DMS79 (cell line): Measurements from ENCODE around the gene GTF2IRD1.
"Not testable (repeated sequence)": the region's sequence is repeated elsewhere in the genome, so short reads cannot be mapped to it uniquely, and the experiment has no call there.

Experiments used
- DNase-seq: peaks from one replicate; lab custom pipeline; 2025; lab: John Stamatoyannopoulos, UW

Gene GTF2IRD1

DNA sequence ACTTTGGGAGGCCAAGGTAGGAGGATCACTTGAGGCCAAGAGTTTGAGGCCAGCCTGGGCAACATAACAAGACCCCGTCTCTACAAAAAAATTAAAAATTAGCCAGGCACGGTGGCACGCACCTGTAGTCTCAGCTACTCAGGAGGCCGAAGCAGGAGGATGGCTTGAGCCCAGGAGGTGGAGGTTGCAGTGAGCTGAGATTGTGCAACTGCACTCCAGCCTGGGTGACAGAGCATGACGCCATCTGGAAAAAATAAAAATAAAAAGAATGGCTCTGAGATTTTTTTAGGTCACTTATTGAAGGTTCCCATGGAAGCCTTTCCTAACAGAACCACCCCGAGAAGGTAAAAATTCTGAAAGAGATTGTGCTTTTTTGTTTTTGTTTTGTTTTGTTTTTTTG is 109.9 kb downstream of the GTF2IRD1 start:
- DNase-seq: not testable (repeated sequence)

DNA sequence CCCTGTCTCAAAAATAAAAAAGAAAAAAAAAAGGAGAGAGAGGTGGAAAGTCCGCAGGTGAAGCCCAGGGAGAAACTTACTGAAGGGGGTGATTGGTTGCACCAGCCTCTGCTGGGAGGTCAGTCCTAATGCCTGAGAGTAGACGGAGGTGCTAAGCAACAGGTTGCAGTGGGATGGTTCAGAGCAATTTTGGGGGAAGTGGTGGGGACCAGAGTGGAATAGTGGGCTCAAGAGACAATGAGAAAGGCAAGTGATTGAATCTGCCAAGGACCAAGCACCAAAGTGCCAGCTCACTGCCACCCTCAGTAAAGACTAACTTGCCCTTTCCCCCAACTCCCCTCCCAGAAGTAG is 113.6 kb downstream of the GTF2IRD1 start:
- no peak for DNase-seq

DNA sequence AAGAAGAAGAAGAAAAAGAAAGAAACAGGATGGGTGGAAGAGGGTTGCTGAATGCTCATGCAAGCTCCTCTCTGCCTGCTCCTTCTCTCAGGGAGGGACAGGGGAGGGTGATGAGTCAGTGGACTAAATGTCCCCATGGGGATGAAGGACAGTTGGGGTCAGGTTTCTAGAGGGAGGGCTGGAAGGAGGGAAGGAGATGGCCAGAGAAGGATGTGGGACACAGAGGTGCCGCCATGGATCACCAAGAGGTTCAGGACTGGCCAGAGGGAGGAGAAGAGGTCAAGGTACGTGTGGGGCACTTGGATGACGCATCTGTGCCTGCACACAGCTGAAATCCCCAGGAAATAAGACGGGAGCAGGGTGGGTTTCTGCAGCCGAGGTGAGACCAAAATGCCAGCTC is 115.0 kb downstream of the GTF2IRD1 start:
- DNase-seq: no peak

DNA sequence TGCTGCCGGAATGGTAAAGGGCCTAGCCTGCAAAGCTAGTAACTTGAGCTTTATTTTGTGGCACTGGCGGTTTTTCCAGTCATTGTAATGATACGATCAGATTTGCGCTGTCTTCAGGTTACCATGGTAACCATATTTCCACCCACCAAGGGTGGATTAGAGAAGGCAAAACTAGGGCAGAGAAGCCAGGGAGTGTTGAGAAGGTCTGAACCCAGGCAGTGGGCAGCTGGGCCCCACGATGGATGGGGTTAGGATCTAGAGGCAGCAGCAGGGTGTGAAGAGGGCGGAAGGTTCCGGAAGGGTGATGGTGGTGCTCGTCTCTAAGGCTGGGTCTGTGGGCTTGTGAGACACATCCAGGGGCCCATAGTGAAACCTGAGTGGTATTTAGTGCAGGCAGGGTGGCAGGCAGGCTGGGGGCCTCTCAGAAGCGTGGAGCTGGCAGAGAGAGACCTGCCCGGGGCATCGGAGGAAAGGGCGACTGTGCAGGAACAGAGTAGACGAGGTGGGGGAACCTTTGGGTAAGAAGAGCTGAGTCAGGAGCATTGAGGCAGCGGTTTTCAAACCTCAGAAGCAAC is 115.9 kb downstream of the GTF2IRD1 start:
- DNase-seq: no peak

DNA sequence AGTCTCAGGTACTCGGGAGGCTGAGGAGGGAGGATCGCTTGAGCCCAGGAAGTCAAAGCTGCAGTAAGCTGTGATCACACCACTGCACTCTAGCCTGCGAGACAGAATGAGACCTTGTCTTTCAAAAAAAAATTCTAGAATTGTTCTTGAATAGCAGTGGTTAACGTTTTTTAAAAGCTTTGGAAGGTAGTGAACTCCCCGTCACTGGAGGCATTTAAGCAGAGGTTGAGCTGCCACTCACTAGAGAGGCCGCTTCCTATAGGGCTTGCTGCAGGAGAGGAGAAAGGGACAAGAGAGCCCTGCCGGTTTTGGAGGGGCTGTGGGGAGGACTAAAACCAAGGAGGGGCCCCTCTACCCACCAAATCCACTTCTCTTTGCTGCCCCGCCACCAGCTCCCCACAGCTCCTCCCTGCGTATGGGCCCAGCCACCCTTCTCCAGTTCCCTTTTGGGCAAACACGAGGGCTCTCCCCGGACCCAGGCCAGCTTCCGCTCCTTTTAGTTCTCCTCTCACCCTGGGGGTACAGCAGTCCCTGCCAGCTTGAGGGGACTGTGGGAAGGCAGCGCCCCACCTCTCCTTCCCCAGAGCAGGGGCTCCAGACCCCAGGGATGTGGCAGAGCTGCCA is 116.9 kb downstream of the GTF2IRD1 start:
- no peak for DNase-seq

DNA sequence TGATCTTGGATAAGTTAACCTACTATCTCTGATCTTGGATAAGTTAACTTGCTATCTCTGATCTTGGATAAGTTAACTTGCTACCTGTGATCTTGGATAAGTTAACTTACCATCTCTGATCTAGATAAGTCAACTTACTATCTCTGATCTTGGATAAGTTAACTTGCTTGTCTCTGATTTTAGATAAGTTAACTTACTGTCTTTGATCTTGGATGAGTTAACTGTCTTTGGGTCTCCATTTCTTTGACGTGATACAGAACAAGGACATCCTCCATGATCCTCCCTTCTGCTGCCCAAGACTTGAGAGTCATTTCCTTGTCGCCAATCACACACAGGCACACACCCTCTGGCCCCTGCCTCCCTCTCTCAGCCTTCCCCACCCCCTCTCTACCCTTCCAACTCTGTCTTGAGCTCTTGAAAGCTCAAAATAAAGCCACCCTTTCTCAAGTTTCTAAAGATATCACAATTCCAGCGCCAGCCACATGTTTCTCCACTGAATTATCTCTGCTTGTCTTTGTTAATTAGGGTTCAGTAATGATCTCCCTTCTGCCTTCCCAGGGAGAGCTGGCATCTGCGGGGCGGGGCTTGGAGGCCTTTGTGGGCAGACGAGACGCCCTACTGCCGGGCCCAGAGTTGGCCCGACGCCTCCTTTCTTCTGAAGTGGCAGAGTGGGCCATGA is 118.7 kb downstream of the GTF2IRD1 start:
- no peak for DNase-seq

DNA sequence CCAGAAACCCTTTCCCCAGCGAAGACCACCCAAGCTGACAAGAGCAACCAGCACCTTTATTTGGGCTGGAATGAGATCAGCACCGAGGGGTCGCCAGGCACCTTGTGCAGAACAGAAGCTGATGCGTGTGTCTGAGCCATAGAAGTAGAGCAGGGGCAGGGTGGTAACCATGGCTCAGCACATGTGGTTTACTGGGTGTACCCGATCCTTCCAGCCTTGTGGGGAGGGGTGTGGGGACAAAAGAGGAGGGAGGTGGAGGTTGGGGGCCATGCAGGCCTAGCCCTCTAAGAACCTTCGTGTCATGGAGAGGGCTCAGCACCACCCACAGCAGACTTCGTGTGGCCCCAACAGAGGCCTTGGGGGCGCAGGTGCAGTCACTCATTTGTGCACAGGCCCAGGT is 119.8 kb downstream of the GTF2IRD1 start:
- DNase-seq: no peak

DNA sequence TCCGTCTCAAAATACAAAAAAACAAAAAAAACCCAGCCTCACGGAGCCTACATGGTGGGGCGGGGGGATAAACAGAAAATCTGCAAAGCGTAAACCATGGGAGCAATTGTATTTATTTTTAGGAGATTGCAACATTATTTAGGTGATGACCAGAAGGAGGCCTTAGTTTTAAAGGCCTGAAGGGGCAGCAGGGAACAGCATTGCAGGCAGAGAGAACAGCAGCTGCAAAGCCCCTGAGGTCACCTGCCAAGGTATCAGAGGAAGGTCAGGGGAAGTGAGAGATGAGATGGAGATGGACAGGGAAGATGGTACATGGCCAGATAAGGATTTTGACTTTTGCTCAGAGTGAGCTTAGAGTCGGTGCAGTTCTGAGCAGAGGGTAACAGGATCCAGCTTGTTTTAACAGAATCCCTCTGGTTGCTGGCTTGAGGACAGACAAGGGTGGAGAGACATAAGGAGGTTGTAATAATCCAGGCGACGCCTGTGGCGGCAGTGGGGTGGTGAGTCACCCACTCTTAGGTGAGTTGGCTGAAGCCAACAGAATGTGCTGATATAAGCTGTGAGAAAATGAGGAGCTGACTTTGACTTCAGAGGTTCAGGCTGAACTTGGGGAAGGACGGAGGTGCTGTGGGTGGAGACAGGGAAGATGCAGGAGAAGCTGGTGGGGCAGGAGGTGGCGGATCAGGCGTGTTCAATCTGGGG is 121.5 kb downstream of the GTF2IRD1 start:
- no peak for DNase-seq

DNA sequence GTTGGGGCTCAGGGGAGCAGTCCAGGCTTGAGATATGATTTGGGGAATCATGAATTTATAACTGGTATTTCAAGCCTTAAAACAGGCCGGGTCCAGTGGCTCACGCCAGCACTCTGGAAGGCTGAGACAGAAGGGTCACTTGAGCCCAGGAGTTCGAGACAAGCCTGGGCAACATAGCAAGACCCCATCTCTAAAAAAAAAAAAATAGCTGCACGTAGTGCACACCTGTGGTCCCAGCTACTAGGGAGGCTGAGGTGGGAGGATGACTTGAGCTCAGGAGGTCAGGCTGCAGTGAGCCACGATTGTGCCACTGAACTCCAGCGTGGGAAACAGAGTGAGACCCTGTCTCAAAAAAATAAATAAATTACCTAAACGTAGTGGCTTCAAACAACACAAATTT is 122.1 kb downstream of the GTF2IRD1 start:
- DNase-seq: no peak

DNA sequence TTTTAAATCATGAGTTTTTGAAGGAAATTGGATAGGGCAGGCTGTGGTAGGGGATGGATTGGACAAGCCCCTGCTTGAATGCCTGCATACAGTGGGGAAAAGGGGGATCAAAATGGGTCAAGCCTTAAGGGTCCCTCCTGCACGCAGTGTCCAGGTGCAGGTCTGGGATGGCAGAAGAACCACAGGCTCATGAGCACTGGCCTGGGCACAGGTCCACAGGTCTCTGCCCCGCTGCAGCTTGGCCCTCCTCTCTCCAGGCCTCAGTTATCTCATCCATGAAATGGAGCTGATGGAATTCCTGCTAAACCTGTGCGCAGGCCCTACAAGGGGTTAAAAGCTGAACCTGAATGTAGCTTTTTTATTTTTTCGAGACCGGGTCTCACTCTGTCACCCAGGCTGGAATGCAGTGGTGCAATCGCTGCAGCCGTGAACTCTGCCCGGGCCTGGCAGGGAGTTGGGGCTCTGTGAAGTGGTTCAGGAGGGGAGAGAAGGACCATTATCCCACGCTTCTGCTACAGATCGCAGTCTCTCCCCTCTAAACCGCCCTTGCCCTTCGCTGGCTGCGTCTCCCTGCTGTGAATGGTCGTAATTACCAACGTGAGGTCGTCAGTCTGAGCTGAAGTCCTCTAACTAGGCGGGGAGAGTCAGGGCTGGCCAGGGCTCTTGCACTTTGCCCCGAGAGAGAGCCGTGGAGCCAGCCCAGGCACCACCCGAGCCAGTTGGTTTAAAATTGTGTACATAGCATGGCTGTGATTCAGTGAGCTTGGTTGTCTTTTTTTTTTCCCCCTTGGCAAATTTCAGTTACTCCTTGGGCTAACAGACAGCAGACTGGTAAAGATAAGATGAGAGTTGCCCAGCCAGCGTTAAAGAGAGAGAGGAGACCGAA is 126.3 kb downstream of the GTF2IRD1 start:
- DNase-seq: no peak

DNA sequence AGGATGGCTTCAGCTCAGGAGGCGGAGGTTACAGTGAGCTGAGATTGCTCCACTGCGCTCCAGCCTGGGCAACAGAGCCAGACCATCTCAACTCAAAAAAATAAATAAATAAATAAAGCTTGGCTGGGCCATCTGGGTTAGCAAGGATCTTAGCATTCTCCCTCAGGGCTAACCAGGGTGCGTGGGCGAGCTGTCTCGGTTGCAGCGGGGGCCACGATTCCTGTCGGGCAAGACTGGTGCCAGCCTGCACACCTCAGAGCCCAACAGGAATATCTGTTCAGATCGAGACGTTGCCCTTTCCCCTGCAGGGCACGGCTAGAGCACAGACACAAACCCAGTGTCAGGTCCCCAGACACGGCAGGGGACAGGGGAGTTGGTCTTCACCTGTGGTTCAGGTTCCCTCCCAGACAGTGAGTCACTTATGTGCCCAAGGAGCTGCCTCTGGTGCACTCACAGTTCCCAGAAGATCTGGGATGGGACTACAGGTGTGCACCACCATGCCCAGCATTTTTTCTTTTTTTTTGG is 128.3 kb downstream of the GTF2IRD1 start:
- DNase-seq: no peak

DNA sequence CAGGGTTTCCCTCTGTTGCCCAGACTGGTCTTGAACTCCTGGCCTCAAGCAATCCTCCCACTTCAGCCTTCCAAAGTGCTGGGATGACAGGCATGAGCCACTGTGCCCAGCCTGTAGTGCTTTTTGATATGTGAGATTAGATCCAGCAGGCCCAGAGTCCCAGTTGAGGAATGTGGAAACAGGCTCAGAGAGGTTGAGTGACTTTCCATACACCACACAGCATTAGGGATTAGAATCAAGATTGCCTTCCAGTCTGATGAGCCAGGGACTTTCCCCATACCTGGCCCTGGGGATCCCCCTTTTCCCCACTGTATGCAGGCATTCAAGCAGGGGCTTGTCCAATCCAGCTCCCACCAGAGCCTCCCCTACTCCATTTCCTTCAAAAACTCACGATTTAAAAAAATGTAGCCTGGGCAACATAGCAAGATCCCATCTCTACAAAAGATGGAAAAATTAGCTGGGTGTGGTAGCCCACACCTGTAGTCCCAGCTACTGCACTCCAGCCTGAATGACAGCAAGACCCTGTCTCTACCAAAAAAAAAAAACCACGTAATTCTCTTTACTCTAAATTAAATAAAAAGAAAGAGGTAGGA is 128.8 kb downstream of the GTF2IRD1 start:
- no peak for DNase-seq

DNA sequence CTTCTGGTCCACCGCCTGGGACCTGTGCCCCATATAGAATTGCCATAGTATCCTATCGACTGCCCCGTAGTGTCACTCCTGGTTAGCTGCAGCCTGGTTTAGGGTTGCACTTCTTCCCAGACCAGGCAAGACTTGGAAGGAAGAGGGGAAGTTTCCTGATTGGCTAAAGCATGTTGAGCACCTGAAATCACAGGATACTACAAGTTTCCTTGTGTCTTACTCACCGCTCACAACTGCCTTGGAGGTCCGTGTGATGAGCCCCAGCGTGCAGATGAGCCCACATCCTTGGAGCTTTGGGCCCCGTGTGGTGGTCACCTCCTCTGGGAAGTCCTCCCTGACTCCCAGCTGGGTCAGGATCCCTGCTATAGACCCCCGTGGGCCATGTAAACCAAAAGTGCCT is 129.9 kb downstream of the GTF2IRD1 start:
- DNase-seq: no peak

DNA sequence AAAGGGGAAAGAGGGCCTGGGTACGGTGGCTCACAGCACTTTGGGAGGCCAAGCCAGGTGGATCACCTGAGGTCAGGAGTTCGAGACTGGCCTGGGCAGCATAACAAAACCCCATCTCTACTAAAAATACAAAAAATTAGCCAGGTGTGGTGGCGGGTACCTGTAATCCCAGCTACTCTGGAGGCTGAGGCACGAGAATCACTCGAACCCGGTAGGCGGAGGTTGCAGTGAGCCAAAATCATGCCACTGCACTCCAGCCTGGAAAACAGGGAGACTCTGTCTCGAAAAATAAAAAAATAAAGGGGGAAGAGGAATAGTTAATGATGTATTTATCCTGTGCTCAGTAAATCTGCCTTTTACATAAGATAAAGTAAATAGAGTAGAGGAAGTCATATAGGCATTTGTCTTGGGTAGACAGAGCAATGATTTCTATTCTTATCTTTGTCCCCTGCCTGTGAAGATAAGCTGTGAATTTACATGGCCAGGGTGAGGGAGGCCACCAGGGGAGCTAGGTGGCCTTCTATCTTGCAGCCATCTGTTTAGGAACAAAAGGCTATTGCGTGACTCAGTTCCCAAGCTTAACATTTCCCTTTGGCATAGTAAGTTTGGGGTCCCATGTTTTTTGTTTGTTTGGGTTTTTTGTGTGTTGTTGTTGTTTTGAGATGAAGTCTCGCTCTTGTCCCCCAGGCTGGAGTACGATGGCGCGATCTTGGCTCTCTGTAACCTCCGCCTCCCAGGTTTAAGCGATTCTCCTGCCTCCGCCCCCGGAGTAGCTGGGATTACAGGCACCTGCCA is 130.7 kb downstream of the GTF2IRD1 start:
- no peak for DNase-seq

DNA sequence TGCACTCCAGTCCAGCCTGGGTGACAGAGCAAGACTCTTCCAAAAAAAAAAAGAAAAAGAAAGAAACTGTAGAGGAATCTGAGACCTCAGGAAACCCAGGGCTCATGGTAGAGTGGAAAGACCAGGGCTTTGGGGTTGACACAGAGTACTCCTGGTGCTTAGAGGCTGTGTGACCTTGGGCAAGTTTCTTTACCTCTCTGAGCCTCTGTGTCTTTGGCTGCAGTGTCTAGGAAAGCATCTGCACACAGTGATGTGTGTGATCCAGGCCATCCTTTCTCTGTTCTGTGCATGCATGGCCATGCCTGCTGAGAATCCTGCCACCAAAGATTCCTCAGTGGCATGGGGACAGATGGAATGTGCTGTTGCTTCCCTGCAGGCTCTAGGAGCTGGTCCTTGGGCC is 132.1 kb downstream of the GTF2IRD1 start:
- no peak for DNase-seq

DNA sequence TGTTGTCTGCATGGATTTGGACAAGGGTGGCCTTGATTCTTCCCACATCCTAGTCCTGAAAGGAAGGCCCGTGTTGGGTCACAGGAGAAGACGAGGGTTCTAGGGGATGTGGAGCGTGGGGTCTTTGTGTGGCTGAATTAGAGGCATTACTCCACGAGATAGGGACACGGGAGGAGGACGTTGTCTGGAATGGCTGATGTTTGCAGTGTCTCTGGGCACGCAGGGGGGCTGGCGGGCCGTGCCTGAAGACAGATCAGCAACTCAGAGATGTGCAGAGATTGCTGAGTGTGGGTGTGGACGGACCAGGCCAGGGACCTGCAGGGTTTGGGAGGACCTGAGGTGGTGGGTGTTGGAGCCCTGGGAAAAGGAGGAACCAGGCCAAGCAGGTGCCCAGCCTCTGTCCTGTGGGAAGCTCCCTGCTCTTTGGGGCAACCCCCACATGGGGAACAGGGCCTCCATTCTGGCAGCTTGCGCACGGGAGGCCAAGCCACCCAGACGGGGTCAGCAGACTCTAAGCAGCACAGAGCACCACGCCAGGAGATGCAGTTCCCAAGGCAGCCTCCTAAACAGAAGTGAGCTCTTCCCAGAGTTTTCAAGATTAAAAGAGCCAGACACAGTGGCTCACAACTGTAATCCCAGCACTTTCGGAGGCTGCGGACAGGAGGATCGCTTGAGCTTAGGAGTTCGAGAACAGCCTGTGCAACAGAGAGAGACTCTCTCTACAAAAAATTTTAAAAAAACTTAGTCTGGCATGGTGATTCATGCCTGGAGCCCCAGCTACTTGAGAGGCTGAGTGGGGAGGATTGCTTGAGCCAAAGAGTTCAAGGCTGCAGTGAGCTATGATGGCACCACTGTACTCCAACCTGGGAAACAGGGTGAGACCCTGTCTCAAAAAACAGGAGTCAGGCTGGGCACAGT is 132.8 kb downstream of the GTF2IRD1 start:
- DNase-seq: no peak

DNA sequence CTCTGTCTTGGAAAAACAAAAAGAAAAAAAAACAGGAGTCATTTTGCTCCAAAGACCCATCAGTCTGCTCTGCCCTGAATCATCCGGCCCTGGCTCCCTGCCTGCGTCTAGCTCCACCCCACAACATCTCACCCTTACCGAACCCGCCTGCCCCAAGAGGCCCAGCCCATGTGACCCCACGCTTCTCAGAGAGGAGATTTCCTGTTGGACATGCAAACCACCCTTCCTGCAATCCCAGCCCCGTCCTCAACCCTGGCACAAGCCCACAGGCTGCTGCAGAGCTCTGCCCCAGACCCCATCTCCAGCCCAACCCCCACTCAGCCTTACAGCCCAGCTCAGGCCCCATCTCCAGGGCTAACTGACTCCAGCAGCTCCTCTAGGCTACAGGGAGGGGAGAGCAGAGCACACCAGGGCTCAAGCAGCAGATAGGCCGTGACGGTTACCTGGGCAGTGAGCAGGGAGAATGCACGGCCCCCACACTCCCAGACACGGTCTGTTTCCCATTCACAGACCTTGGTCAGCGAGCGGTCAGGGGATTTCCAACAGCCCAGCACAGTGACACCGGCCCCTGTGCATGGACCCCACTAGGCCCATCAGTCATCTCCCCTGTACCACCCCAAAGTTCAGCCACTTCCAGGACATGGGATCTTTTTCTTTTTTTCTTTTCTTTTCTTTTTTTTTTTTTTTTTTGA is 133.9 kb downstream of the GTF2IRD1 start:
- peak; percentile 83 for DNase-seq

DNA sequence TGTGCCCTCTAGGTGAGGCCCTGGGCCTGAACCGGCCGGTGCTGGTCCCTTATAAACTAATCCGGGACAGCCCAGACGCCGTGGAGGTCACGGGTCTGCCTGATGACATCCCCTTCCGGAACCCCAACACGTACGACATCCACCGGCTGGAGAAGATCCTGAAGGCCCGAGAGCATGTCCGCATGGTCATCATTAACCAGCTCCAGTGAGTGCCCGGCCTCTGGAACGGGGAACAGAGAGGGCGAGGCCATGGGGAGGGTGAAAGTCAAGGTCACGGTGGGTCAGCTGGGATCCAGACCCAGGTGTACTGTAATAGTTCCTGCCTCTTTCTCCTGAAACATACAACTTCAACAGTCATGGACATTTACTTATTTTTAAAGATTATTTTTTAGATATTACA is 137.1 kb downstream of the GTF2IRD1 start:
- DNase-seq: no peak

DNA sequence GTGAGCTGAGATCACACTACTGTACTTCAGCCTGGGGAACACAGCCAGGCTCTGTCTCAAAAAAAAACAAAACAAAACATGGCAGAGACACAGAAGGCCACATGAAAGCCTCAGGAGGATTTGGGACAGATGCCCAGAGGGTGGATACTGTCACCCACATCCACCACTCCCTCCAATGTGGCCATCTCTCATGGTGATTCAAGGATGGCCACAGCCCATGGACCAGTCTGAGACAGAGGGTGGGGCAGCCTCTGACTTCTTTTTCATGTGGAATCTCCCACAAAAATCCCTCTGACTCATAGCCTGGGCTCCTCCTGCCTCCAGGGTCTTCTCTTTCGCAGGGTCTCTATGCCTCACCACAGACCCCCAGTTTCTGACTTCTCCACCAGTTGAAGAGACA is 144.9 kb downstream of the GTF2IRD1 start:
- no peak for DNase-seq
